ENCODE measurements around the gene USB1.

Gene USB1

GRCh38 chr16:58034774-58035173 is 33.6 kb downstream of the USB1 start:
- DNase-seq (ENCODE audit: low read depth), result no peak

- no peak for DNase-seq (ENCODE audit: low read depth)
Observed at GRCh38 chr16:58035356-58036170, 34.4 kb downstream of the USB1 start.

GRCh38 chr16:58036943-58037342 is 35.7 kb downstream of the USB1 start:
- no peak for DNase-seq (ENCODE audit: low read depth)

- DNase-seq (ENCODE audit: low read depth), result no peak
Observed at GRCh38 chr16:58037365-58038057, 36.3 kb downstream of the USB1 start.

GRCh38 chr16:58038219-58038641 is 37.0 kb downstream of the USB1 start:
- no peak for DNase-seq (ENCODE audit: low read depth)

- DNase-seq (ENCODE audit: low read depth), result no peak
Observed at GRCh38 chr16:58039829-58040495, 38.8 kb downstream of the USB1 start.

- DNase-seq (ENCODE audit: low read depth), result no peak
Observed at GRCh38 chr16:58040496-58040846, 39.3 kb downstream of the USB1 start.

GRCh38 chr16:58040945-58041627 is 39.9 kb downstream of the USB1 start:
- no peak for DNase-seq (ENCODE audit: low read depth)

- DNase-seq (ENCODE audit: low read depth), result no peak
Observed at GRCh38 chr16:58041628-58041955, 40.4 kb downstream of the USB1 start.

- no peak for DNase-seq (ENCODE audit: low read depth)
Observed at GRCh38 chr16:58042001-58042885, 41.0 kb downstream of the USB1 start.

- no peak for DNase-seq (ENCODE audit: low read depth)
Observed at GRCh38 chr16:58042886-58043515, 41.8 kb downstream of the USB1 start.

- no peak for DNase-seq (ENCODE audit: low read depth)
Observed at GRCh38 chr16:58043571-58044155, 42.5 kb downstream of the USB1 start.

GRCh38 chr16:58044266-58045019 is 43.2 kb downstream of the USB1 start:
- DNase-seq (ENCODE audit: low read depth), result no peak

- no peak for DNase-seq (ENCODE audit: low read depth)
Observed at GRCh38 chr16:58045096-58045495, 43.9 kb downstream of the USB1 start.

- DNase-seq (ENCODE audit: low read depth), result no peak
Observed at GRCh38 chr16:58046054-58046881, 45.1 kb downstream of the USB1 start.

- DNase-seq (ENCODE audit: low read depth), result no peak
Observed at GRCh38 chr16:58046936-58047335, 45.7 kb downstream of the USB1 start.

- DNase-seq (ENCODE audit: low read depth), result no peak
Observed at GRCh38 chr16:58047557-58048348, 46.5 kb downstream of the USB1 start.
